Measurements from ENCODE around the gene NR3C2.

Gene NR3C2

DNA sequence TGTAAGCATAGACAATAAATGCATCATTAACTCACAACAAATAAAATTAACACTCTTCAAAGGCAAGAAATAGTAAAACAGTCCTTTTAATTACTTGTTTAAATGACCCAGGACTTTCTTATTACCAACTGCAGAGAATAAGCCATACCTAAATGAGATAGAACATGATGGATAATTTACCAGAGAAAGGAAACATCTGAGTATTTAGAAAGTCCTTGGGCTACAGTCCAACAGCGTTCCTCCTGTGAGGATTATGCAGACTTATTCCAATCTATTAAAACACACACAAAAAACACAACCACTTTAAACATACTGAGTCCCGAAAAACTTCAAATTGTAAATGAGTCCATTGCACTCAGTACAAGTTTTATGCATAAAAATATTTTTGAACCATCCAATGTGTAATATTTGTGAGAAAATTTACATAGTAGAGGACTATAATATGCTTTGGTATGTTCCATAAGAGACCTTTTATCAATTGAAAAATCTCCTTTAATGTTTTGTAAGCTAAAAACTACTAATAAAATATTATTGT, 129.2 kb downstream of the NR3C2 start:
- no peak for DNase-seq (ENCODE audit: low read depth in 2 of 2)

- DNase-seq (ENCODE audit: low read depth in 2 of 2): no peak
These were observed 130.7 kb downstream of the NR3C2 start for GRCh38 chr4:148311526-148311925.

DNA sequence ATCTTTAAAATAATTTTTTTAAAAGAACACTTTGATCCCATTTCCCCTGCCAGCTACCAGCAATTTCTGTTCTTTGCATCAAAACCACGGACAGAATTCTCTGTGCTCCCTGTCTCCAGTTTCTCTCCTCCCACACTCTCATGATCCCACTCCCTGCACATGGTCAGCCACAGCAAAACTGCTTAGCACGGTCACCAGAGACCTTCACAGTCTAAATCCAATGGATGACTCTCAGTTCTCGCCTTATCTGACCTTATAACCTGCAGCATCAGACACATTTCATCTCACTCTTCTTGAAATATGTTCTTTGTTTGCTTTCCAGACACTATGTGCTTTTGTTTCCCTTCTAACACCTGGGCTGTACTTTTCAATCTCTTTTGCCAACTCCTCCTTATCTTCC, 131.5 kb downstream of the NR3C2 start:
- no peak for DNase-seq (ENCODE audit: low read depth in 2 of 2)

- no peak for DNase-seq (ENCODE audit: low read depth in 2 of 2)
These were observed 136.5 kb downstream of the NR3C2 start for GRCh38 chr4:148305751-148306150.

DNA sequence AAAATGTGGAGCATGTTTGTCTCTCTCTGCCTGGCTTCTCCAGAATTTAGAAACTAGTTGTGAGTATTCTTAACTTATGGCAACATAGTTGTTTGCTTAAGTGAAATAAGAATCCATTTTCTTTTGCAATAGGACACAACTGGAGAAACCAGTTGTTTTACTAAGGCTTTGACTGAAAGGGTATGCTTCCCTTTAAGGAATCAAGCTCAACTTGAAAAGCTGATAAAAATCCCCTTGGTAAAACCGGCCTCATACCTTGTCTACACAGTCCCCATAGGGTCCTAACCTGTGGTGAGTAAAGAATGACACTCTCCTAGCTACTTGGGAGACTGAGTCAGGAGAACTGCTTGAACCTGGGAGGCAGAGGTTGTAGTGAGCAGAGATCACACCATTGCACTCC, 139.8 kb downstream of the NR3C2 start:
- DNase-seq (ENCODE audit: low read depth in 2 of 2): no peak

DNA sequence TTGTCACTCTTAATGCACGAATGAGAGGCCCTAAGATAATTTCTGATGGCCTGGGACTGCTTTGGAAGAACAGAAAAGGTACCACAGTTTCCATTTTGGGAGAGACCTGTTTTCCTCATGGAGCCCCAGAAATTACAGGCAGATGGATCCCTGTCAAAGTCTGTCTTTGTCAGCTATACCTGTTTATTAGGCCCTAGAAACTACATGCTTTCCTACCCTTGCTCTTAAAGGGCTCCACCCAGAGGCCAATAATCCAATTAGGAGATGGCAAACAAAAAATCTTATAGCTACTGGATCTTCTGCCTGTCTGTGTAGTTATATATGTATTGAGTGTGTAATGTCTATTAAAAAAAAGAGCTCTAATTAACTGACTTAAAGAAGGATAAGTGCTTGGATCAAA, 141.3 kb downstream of the NR3C2 start:
- no peak for DNase-seq (ENCODE audit: low read depth in 2 of 2)

GRCh38 chr4:148299337-148299736, 142.9 kb downstream of the NR3C2 start:
- no peak for DNase-seq (ENCODE audit: low read depth in 2 of 2)

GRCh38 chr4:148296498-148296897, 145.7 kb downstream of the NR3C2 start:
- DNase-seq (ENCODE audit: low read depth in 2 of 2): no peak

- DNase-seq (ENCODE audit: low read depth in 2 of 2): no peak
These were observed 146.6 kb downstream of the NR3C2 start for GRCh38 chr4:148295642-148296041.

- DNase-seq (ENCODE audit: low read depth in 2 of 2): no peak
These were observed 148.6 kb downstream of the NR3C2 start for GRCh38 chr4:148293571-148293970.

DNA sequence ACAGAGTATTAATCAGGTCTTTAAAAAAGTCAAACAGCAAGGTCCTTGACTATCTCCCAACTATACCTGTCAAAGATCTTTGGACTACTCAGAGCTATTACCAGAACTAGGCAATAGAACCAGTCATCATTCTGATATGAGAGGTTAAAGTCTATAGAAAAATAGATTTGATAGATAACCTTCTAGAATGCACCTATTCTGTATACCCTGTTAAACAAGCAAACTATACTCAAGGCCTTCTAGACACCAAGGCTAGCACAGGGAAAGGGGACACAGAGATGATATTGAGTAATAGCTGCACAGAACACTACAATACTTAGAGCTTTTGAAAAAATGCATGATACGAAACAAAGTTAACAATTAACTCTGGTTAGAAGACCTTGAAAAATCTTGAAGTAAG, 149.5 kb downstream of the NR3C2 start:
- no peak for DNase-seq (ENCODE audit: low read depth in 2 of 2)

DNA sequence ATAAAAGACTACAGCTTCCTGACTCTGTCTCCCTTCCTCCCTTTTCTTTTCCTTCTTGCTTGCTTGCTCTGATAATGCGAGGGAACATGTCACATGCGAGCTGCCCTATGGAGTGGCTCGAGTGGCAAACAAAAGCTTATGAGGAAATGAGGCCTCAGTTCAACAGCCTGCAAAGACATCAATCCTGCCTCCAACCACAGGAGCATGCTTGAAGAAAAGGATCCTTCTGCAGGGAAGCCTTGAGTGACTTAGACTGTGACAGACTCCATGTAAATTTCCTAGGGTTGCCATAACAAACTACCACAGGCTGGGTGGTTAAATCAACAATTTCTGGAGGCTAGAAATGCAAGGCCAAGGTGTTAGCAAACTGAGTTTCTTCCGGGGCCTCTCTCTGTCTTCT, 152.5 kb downstream of the NR3C2 start:
- DNase-seq (ENCODE audit: low read depth in 2 of 2): no peak

- no peak for DNase-seq (ENCODE audit: low read depth in 2 of 2)
These were observed 153.8 kb downstream of the NR3C2 start for GRCh38 chr4:148288448-148288847.

DNA sequence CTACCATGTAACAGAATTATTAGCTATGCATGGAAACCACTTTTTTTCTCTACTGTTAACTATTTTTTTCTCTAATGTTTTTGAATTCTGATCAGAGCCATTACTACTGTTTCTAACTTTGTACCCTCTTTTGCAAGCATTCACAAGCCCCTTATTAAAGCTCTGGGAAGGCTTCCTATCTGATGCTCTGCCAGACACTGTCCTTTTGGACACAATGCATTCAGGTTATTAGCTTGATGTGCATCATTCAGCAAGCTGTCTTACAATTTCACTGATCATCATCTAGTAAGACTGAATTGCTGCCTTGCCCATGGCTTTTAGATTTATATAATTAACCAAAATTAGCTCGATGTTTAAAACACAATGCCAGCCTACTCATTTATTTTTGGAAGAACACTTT, 155.1 kb downstream of the NR3C2 start:
- DNase-seq (ENCODE audit: low read depth in 2 of 2): no peak

DNA sequence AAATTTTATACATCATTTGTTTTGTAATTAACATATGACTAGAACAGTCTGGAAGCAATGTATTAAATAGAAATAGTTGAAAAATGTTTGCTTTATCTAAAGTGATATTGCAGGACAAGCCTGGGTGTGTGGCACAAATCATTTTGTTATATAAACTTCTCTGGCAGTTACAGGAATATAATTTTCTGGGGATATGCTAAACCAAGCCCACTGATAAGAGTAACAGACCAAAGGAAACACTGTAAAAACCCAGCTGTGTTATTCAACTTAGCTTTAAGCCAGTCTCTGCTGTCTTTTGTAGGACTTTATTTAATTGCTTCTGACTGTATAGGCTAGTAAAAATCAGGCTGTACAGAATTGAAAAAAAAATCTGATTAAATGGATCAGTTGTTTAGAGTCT, 156.2 kb downstream of the NR3C2 start:
- DNase-seq (ENCODE audit: low read depth in 2 of 2): no peak

DNA sequence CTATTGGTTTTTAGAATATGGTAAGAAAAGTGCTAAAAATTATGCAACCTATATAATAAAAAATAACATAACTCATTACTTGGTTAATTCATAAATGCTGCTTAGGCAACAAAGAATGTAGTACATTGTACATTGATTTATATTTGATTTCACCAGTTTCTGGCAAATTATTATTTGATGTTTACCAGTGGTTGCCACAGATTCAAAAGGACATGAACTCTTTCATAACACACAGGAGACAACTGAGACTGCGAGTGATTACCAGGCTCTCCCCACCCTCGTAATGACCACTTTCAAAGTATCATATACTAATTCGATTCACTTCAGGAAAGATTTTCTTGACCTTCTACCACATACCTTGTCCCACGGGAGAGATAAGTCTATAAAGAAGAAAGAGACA, 158.5 kb downstream of the NR3C2 start:
- no peak for DNase-seq (ENCODE audit: low read depth in 2 of 2)

- no peak for DNase-seq (ENCODE audit: low read depth in 2 of 2)
These were observed 163.9 kb downstream of the NR3C2 start for GRCh38 chr4:148278310-148278709.

GRCh38 chr4:148275266-148275665, 166.9 kb downstream of the NR3C2 start:
- DNase-seq (ENCODE audit: low read depth in 2 of 2): no peak

GRCh38 chr4:148273501-148273986, 168.7 kb downstream of the NR3C2 start:
- DNase-seq (ENCODE audit: low read depth in 2 of 2): no peak

GRCh38 chr4:148271166-148271565, 171.0 kb downstream of the NR3C2 start:
- DNase-seq (ENCODE audit: low read depth in 2 of 2): no peak

- no peak for DNase-seq (ENCODE audit: low read depth in 2 of 2)
These were observed 171.6 kb downstream of the NR3C2 start for GRCh38 chr4:148270630-148271029.

GRCh38 chr4:148268835-148269234, 173.4 kb downstream of the NR3C2 start:
- no peak for DNase-seq (ENCODE audit: low read depth in 2 of 2)

GRCh38 chr4:148266921-148267320, 175.3 kb downstream of the NR3C2 start:
- no peak for DNase-seq (ENCODE audit: low read depth in 2 of 2)

DNA sequence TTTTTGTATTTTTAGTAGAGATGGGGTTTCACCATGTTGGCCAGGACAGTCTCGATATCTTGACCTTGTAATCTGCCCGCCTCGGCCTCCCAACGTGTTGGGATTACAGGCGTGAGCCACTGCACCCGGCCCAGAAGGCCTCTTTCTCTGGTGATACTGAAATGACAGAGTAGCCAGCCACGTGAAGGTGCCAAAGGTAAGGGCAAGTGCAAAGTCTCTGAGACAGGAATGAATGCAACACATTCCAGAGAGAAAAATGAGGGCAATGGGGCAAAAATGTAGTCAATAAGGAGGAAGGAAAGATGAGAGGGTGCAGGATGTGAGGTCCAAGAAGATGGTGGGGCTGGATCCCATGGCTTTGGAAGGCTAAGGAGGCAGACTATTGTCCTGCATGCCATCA, 176.0 kb downstream of the NR3C2 start:
- no peak for DNase-seq (ENCODE audit: low read depth in 2 of 2)
